Neuronal stem cell (in vitro differentiated cells): Measurements from ENCODE around the gene SKP2.
"Not testable (repeated sequence)": the region's sequence is repeated elsewhere in the genome, so short reads cannot be mapped to it uniquely, and the experiment has no call there.

Experiments
- DNase-seq: peaks from one replicate; pipeline ENCODE4 v3.0.0-alpha.2; 2013; ENCODE audit warnings: low spot score
- H2AFZ ChIP-seq: one replicate; pipeline ENCODE4 v1.6.1; 2013; ENCODE audit warnings: mild to moderate bottlenecking, low read length, inconsistent platforms
- H2AK5ac ChIP-seq: 2 replicates; pipeline ENCODE4 v1.6.1; 2013; ENCODE audit warnings: low read depth, mild to moderate bottlenecking, inconsistent platforms, low read length, moderate library complexity, mixed read lengths
- H2BK120ac ChIP-seq: 2 replicates; pipeline ENCODE4 v1.6.1; 2013; ENCODE audit warnings: low read depth, mild to moderate bottlenecking, inconsistent platforms, low read length, moderate library complexity, mixed read lengths
- H2BK12ac ChIP-seq: one replicate; pipeline ENCODE4 v1.6.1; 2013; ENCODE audit warnings: low read length, inconsistent platforms
- H2BK15ac ChIP-seq: 2 replicates; pipeline ENCODE4 v1.6.1; 2013; ENCODE audit warnings: mild to moderate bottlenecking, low read length, inconsistent platforms, mixed read lengths
- H2BK5ac ChIP-seq: one replicate; pipeline ENCODE4 v1.6.1; 2013; ENCODE audit warnings: inconsistent platforms, mild to moderate bottlenecking, low read length, moderate library complexity
- H3K14ac ChIP-seq: one replicate; pipeline ENCODE4 v1.6.1; 2013; ENCODE audit warnings: low read length, inconsistent platforms
- H3K18ac ChIP-seq: 2 replicates; pipeline ENCODE4 v1.6.1; 2013; ENCODE audit warnings: low read length, inconsistent platforms
- H3K23ac ChIP-seq: 2 replicates; pipeline ENCODE4 v1.6.1; 2013; ENCODE audit warnings: low read depth, mild to moderate bottlenecking, mixed read lengths, low read length, inconsistent platforms; ENCODE audit not compliant: poor library complexity
- H3K27ac ChIP-seq: replicated peaks from 3 replicates; pipeline ENCODE4 v1.5.1; 2013; ENCODE audit warnings: low read length, inconsistent platforms
- H3K27me3 ChIP-seq, 3 experiments: 2 replicates each; pipeline ENCODE4 v1.6.1; 2013; ENCODE audit warnings: low read length in 3 of 3, mild to moderate bottlenecking in 2 of 3, inconsistent platforms in 1 of 3, low read depth in 1 of 3, mixed read lengths in 1 of 3, moderate library complexity in 1 of 3; ENCODE audit not compliant: control insufficient read depth in 3 of 3, insufficient read depth in 3 of 3
- H3K36me3 ChIP-seq, 2 donors: replicated peaks in 1 of 2; 2 replicates each; pipeline ENCODE4 v1.6.1; 2013; ENCODE audit warnings: low read length in 2 of 2; ENCODE audit not compliant: control insufficient read depth in 2 of 2, insufficient read depth in 2 of 2
- H3K4ac ChIP-seq: 2 replicates; pipeline ENCODE4 v1.6.1; 2013; ENCODE audit warnings: inconsistent platforms, mild to moderate bottlenecking, low read length, moderate library complexity
- H3K4me1 ChIP-seq, 2 donors: 1 replicate in 1 of 2; 2 replicates in 1 of 2; pipeline ENCODE4 v1.6.1; 2013; ENCODE audit warnings: low read length in 2 of 2, low read depth in 1 of 2; ENCODE audit not compliant: control insufficient read depth in 2 of 2, insufficient read depth in 1 of 2
- H3K4me2 ChIP-seq: one replicate; pipeline ENCODE4 v1.6.1; 2013; ENCODE audit warnings: mild to moderate bottlenecking, low read length, inconsistent platforms; ENCODE audit not compliant: insufficient read depth, poor library complexity, severe bottlenecking
- H3K4me3 ChIP-seq, 2 donors: 2 replicates each; pipeline ENCODE4 v1.5.1; 2013; ENCODE audit warnings: low read length in 2 of 2, mild to moderate bottlenecking in 2 of 2, inconsistent platforms in 1 of 2, moderate library complexity in 1 of 2
- H3K79me1 ChIP-seq: one replicate; pipeline ENCODE4 v1.6.1; 2013; ENCODE audit warnings: low read depth, mild to moderate bottlenecking, inconsistent platforms, low read length, moderate library complexity
- H3K9ac ChIP-seq: one replicate; pipeline ENCODE4 v1.6.1; 2013; ENCODE audit warnings: mild to moderate bottlenecking, low read depth, low read length, inconsistent platforms; ENCODE audit not compliant: poor library complexity
- H3K9me3 ChIP-seq, 2 donors: replicated peaks in 1 of 2; 2 replicates each; pipeline versions ENCODE3 to v1.6.1; 2013; ENCODE audit warnings: low read length in 2 of 2, mild to moderate bottlenecking in 2 of 2, inconsistent platforms in 1 of 2, low read depth in 1 of 2, mixed read lengths in 1 of 2, moderate library complexity in 1 of 2; ENCODE audit not compliant: control insufficient read depth in 2 of 2, insufficient read depth in 1 of 2
- H4K8ac ChIP-seq: one replicate; pipeline ENCODE4 v1.6.1; 2013; ENCODE audit warnings: low read depth, mild to moderate bottlenecking, inconsistent platforms, low read length, moderate library complexity
- H4K91ac ChIP-seq: one replicate; pipeline ENCODE4 v1.6.1; 2013; ENCODE audit warnings: low read length, low read depth, mild to moderate bottlenecking, inconsistent platforms; ENCODE audit not compliant: poor library complexity
- WGBS, 2 donors: extraction: QIAGEN DNeasy Blood & Tissue Kit; methylation state at CpG; one replicate each; pipeline ENCODE4 v1.1.7; 2013; ENCODE audit warnings: missing lambda C conversion rate in 2 of 2, mixed read lengths in 1 of 2; ENCODE audit not compliant: insufficient read length in 2 of 2, insufficient replicate concordance in 1 of 2; ENCODE audit errors: extremely low coverage in 2 of 2; 5-methylcytosine and 5-hydroxymethylcytosine counted together

Gene SKP2

GRCh38 chr5:36180556-36181350 lies 28.8 kb downstream of the SKP2 start:
- H3K4me1 ChIP-seq: peaks cover 0 to 4% of the 10 kb centered on the region in 2 donors
- no peak overlapping the region for H3K4me3 ChIP-seq
- H3K9ac ChIP-seq: no peak overlapping the region
- H2AK5ac ChIP-seq: no peak overlapping the region
- H3K14ac ChIP-seq: no peak overlapping the region
- no peak overlapping the region for H2BK120ac ChIP-seq
- H3K27ac ChIP-seq: no peak overlapping the region
- no peak for DNase-seq
- no peaks in the 10 kb centered on the region for H3K79me1 ChIP-seq
- WGBS, 2 donors: no CpG with 5 or more reads among the region's 2 CpGs
- peaks cover 6 to 83% of the 10 kb centered on the region in 2 donors for H3K36me3 ChIP-seq
- no peak overlapping the region for H3K23ac ChIP-seq
- H2BK15ac ChIP-seq: no peak overlapping the region
- no peaks in the 10 kb centered on the region for H3K9me3 ChIP-seq
- no peak overlapping the region for H2BK5ac ChIP-seq
- no peak overlapping the region for H2AFZ ChIP-seq
- no peak overlapping the region for H4K8ac ChIP-seq
- no peak overlapping the region for H2BK12ac ChIP-seq
- no peak overlapping the region for H4K91ac ChIP-seq
- H3K27me3 ChIP-seq: no peaks in the 10 kb centered on the region
- no peak overlapping the region for H3K18ac ChIP-seq
- no peak overlapping the region for H3K4me2 ChIP-seq
- no peak overlapping the region for H3K4ac ChIP-seq

- Histone ChIP-seq H4K8ac (no peak overlapping the region), H3K18ac (no peak overlapping the region), H3K4me2 (no peak overlapping the region), H3K4me3 (no peak overlapping the region), H3K14ac (no peak overlapping the region), H2AK5ac (no peak overlapping the region), H2BK120ac (no peak overlapping the region), H3K79me1 (no peaks in the 10 kb centered on the region), H3K27me3 (no peaks in the 10 kb centered on the region), H2BK12ac (no peak overlapping the region), H3K27ac (no peak overlapping the region), H2BK5ac (no peak overlapping the region), H3K36me3 (peaks cover 6 to 73% of the 10 kb centered on the region in 2 donors), H4K91ac (no peak overlapping the region), H3K4ac (no peak overlapping the region), H2AFZ (no peak overlapping the region), H3K9me3 (no peaks in the 10 kb centered on the region), H3K9ac (no peak overlapping the region), H2BK15ac (no peak overlapping the region), H3K23ac (no peak overlapping the region), H3K4me1 (peaks cover 0 to 4% of the 10 kb centered on the region in 2 donors)
- DNase-seq: no peak
- no CpG with 5 or more reads among the region's 2 CpGs for WGBS, 2 donors
These were observed 29.9 kb downstream of the SKP2 start for GRCh38 chr5:36181774-36182173.

- H3K4ac ChIP-seq, H3K4me3 ChIP-seq, H3K9ac ChIP-seq, H3K4me2 ChIP-seq, H3K9me3 ChIP-seq, H2BK15ac ChIP-seq, H2AK5ac ChIP-seq, H2BK12ac ChIP-seq, H2BK120ac ChIP-seq, H3K4me1 ChIP-seq, H3K27ac ChIP-seq, H3K27me3 ChIP-seq, H3K14ac ChIP-seq, DNase-seq, H2BK5ac ChIP-seq, H3K23ac ChIP-seq, H3K79me1 ChIP-seq, H4K91ac ChIP-seq, H3K18ac ChIP-seq, H2AFZ ChIP-seq, H4K8ac ChIP-seq: not testable (repeated sequence)
- WGBS, 2 donors: no CpG with 5 or more reads among the region's 4 CpGs
- H3K36me3 ChIP-seq: peaks cover 4 to 47% of the 10 kb centered on the region in 2 donors
These were observed 32.5 kb downstream of the SKP2 start for GRCh38 chr5:36184408-36184807.

GRCh38 chr5:36193746-36194145 lies 41.8 kb downstream of the SKP2 start:
- no peak overlapping the region for H2AFZ ChIP-seq

More at GRCh38 chr5:36193746-36194145, 41.8 kb downstream of the SKP2 start:
- Histone ChIP-seq H2BK12ac (no peak overlapping the region), H3K27me3 (no peaks in the 10 kb centered on the region), H3K4me3 (no peak overlapping the region), H3K14ac (no peak overlapping the region), H2BK120ac (no peak overlapping the region), H2BK5ac (no peak overlapping the region), H4K8ac (no peak overlapping the region), H3K9ac (no peak overlapping the region), H3K4me1 (no peaks in the 10 kb centered on the region), H3K9me3 (peaks cover 2 to 25% of the 10 kb centered on the region in 2 donors), H3K18ac (no peak overlapping the region), H3K27ac (no peak overlapping the region), H4K91ac (no peak overlapping the region), H3K79me1 (no peaks in the 10 kb centered on the region), H3K36me3 (peaks cover 2 to 86% of the 10 kb centered on the region in 2 donors), H3K4ac (no peak overlapping the region), H3K23ac (no peak overlapping the region), H3K4me2 (no peak overlapping the region), H2AK5ac (no peak overlapping the region), H2BK15ac (no peak overlapping the region)
- DNase-seq: no peak
- no CpG with 5 or more reads among the region's 5 CpGs for WGBS, 2 donors
